SK-N-SH (cell line): ENCODE measurements around the gene TLN1. TPM values are rescaled to one million over a fixed set of nuclear protein-coding genes. Genes with fewer than 3 reads are reported as not detected.

Source experiments
- CTCF ChIA-PET: fragments of 300-600, 350-600 bp; formaldehyde crosslinking; extraction: SDS; loops from one replicate; lab custom pipeline; 2021; lab: Yijun Ruan, JAX
- POLR2A ChIA-PET: fragments of 350-600 bp; sonication (Branson Sonifier 250); formaldehyde crosslinking; extraction: SDS; loops from one replicate; lab custom pipeline; 2020; ENCODE audit warnings: antibody characterized with exemption, inconsistent platforms; lab: Yijun Ruan, JAX
- DNase-seq: peaks from one replicate; pipeline ENCODE4 v3.0.0; 2012
- H2AFZ ChIP-seq: fragments of 200-600 bp; sonication (generic); 2 replicates; pipeline ENCODE4 v1.8.1; 2016; ENCODE audit warnings: antibody characterized with exemption, mild to moderate bottlenecking, low read depth
- H3F3A ChIP-seq: fragments of 200-600 bp; sonication (generic); replicated peaks from 2 replicates; pipeline ENCODE3; 2016; ENCODE audit warnings: antibody characterized with exemption, mild to moderate bottlenecking; ENCODE audit not compliant: insufficient read depth
- H3K27ac ChIP-seq, 2 experiments: fragments of 200-500 bp in 1 of 2; fragments of 200-600 bp in 1 of 2; sonication (Bioruptor generic) in 1 of 2; sonication (generic), shearing (Covaris generic) in 1 of 2; 2 replicates each; pipeline versions ENCODE4 v1.5.1 to v1.6.1; 2014 to 2016; ENCODE audit warnings: low read depth in 2 of 2, inconsistent platforms in 1 of 2, low read length in 1 of 2, mild to moderate bottlenecking in 1 of 2, mixed read lengths in 1 of 2
- H3K27me3 ChIP-seq: fragments of 200-600 bp; sonication (generic), shearing (Covaris generic); 2 replicates; pipeline ENCODE4 v1.6.1; 2016; ENCODE audit warnings: mixed run types; ENCODE audit not compliant: insufficient read depth
- H3K36me3 ChIP-seq, 2 experiments: fragments of 200-500 bp in 1 of 2; fragments of 200-600 bp in 1 of 2; sonication (Bioruptor generic) in 1 of 2; sonication (generic) in 1 of 2; replicated peaks in 1 of 2; 2 replicates each; pipeline versions ENCODE3 to v1.5.1; 2014 to 2016; ENCODE audit warnings: low read length in 1 of 2, mild to moderate bottlenecking in 1 of 2; ENCODE audit not compliant: insufficient read depth in 2 of 2, control insufficient read depth in 1 of 2
- H3K4me1 ChIP-seq, 2 experiments: fragments of 200-500 bp in 1 of 2; fragments of 200-600 bp in 1 of 2; sonication (Bioruptor generic) in 1 of 2; sonication (generic), shearing (Covaris generic) in 1 of 2; 2 replicates each; pipeline versions ENCODE4 v1.5.1 to v1.6.1; 2014 to 2016; ENCODE audit warnings: low read depth in 1 of 2, low read length in 1 of 2, mixed run types in 1 of 2; ENCODE audit not compliant: insufficient read depth in 2 of 2, control insufficient read depth in 1 of 2
- H3K4me2 ChIP-seq: fragments of 200-600 bp; sonication (generic), shearing (Covaris generic); 2 replicates; pipeline ENCODE4 v1.6.1; 2017; ENCODE audit warnings: mixed run types
- H3K4me3 ChIP-seq, 2 experiments: fragments of 200-500 bp in 1 of 2; fragments of 200-600 bp in 1 of 2; sonication (Bioruptor generic) in 1 of 2; sonication (generic), shearing (Covaris generic) in 1 of 2; 2 replicates each; pipeline versions ENCODE4 v1.5.1 to v1.8.1; 2014 to 2016; ENCODE audit warnings: low read depth in 2 of 2, inconsistent platforms in 1 of 2, low read length in 1 of 2, mild to moderate bottlenecking in 1 of 2, mixed read lengths in 1 of 2, moderate library complexity in 1 of 2
- H3K79me2 ChIP-seq: fragments of 200-600 bp; sonication (generic); 2 replicates; pipeline ENCODE4 v1.8.1; 2017; ENCODE audit warnings: mild to moderate bottlenecking; ENCODE audit not compliant: insufficient read depth
- H3K9ac ChIP-seq: fragments of 200-600 bp; sonication (generic); 2 replicates; pipeline ENCODE4 v1.6.1; 2017; ENCODE audit warnings: mixed run types
- H3K9me2 ChIP-seq: fragments of 200-600 bp; sonication (generic); 2 replicates; pipeline ENCODE4 v1.6.1; 2017; ENCODE audit warnings: mixed run types
- H3K9me3 ChIP-seq: fragments of 200-600 bp; sonication (generic); 2 replicates; pipeline ENCODE4 v1.6.1; 2017; ENCODE audit warnings: mixed run types, mild to moderate bottlenecking, moderate library complexity
- H4K20me1 ChIP-seq: fragments of 200-600 bp; sonication (generic); 2 replicates; pipeline ENCODE4 v1.6.1; 2017; ENCODE audit warnings: mild to moderate bottlenecking, mixed run types; ENCODE audit not compliant: insufficient read depth
- CHD2 ChIP-seq: fragments of 150-350 bp; IDR thresholded peaks from 2 replicates; pipeline ENCODE4 v1.6.1; 2018; ENCODE audit warnings: low read length; ENCODE audit not compliant: partially characterized antibody
- ELF1 ChIP-seq: IDR thresholded peaks from 2 replicates; pipeline ENCODE4 v1.4.0; 2012
- EP300 ChIP-seq, 2 experiments: IDR thresholded peaks; 2 replicates each; pipeline versions ENCODE4 v1.4.0 to v1.6.1; 2012; ENCODE audit warnings: borderline replicate concordance in 1 of 2, low read depth in 1 of 2, low read length in 1 of 2
- EZH2phosphoT487 ChIP-seq: fragments of 200-600 bp; sonication (generic); IDR thresholded peaks from 2 replicates; pipeline ENCODE4 v1.6.1; 2017; ENCODE audit warnings: low read depth, mixed run types, mild to moderate bottlenecking, antibody characterized with exemption, moderate library complexity, borderline replicate concordance
- GABPA ChIP-seq: IDR thresholded peaks from 2 replicates; pipeline ENCODE4 v1.4.0; 2012; ENCODE audit warnings: low read depth, mild to moderate bottlenecking
- IRF3 ChIP-seq: fragments of 150-350 bp; IDR thresholded peaks from 2 replicates; pipeline ENCODE4 v1.6.1; 2016; ENCODE audit warnings: mild to moderate bottlenecking, low read depth, low read length
- JUND ChIP-seq: IDR thresholded peaks from 2 replicates; pipeline ENCODE4 v1.4.0; 2012
- MAX ChIP-seq: IDR thresholded peaks from 2 replicates; pipeline ENCODE4 v1.4.0; 2012; ENCODE audit warnings: low read depth
- MEF2A ChIP-seq: IDR thresholded peaks from 2 replicates; pipeline ENCODE4 v1.4.0; 2012; ENCODE audit warnings: low read depth, borderline replicate concordance
- NRF1 ChIP-seq: IDR thresholded peaks from 2 replicates; pipeline ENCODE4 v1.6.1; 2012; ENCODE audit warnings: low read depth, mild to moderate bottlenecking, low read length
- PBX3 ChIP-seq: IDR thresholded peaks from 2 replicates; pipeline ENCODE4; 2012
- POLR2AphosphoS5 ChIP-seq: IDR thresholded peaks from 2 replicates; pipeline ENCODE4 v1.6.1; 2012; ENCODE audit warnings: low read depth, low read length
- RAD21 ChIP-seq: IDR thresholded peaks from 2 replicates; pipeline ENCODE4 v1.6.1; 2012; ENCODE audit warnings: mild to moderate bottlenecking, low read length
- REST ChIP-seq: IDR thresholded peaks from 2 replicates; pipeline ENCODE4 v1.6.1; 2012; ENCODE audit warnings: mild to moderate bottlenecking, low read depth, low read length, moderate library complexity
- RFX5 ChIP-seq: IDR thresholded peaks from 2 replicates; pipeline ENCODE4 v1.6.1; 2012; ENCODE audit warnings: mild to moderate bottlenecking, improper control_type of control experiment, low read length
- RXRA ChIP-seq: IDR thresholded peaks from 2 replicates; pipeline ENCODE4 v1.4.0; 2012; ENCODE audit warnings: low read depth, mild to moderate bottlenecking, borderline replicate concordance
- SMC3 ChIP-seq: IDR thresholded peaks from 2 replicates; pipeline ENCODE4 v1.6.1; 2012; ENCODE audit warnings: low read depth, low read length, improper control_type of control experiment
- TAF1 ChIP-seq: IDR thresholded peaks from 2 replicates; pipeline ENCODE4 v1.6.1; 2012; ENCODE audit warnings: low read depth, mild to moderate bottlenecking, low read length, moderate library complexity, borderline replicate concordance
- TCF12 ChIP-seq: IDR thresholded peaks from 2 replicates; pipeline ENCODE4 v1.4.0; 2012
- TEAD4 ChIP-seq: IDR thresholded peaks from 2 replicates; pipeline ENCODE4 v1.4.0; 2012; ENCODE audit warnings: mild to moderate bottlenecking, borderline replicate concordance; ENCODE audit not compliant: insufficient read depth
- USF1 ChIP-seq: IDR thresholded peaks from 2 replicates; pipeline ENCODE4 v1.4.0; 2012; ENCODE audit warnings: low read depth, borderline replicate concordance
- YY1 ChIP-seq: IDR thresholded peaks from 2 replicates; pipeline ENCODE4 v1.4.0; 2012; ENCODE audit warnings: low read depth, mild to moderate bottlenecking
- ZBTB33 ChIP-seq: IDR thresholded peaks from 2 replicates; pipeline ENCODE4 v1.4.0; 2012; ENCODE audit warnings: low read depth, borderline replicate concordance
- WGBS: methylation state at CpG from one replicate; pipeline ENCODE4 v1.1.6; 2017; ENCODE audit warnings: low lambda C conversion rate; 5-methylcytosine and 5-hydroxymethylcytosine counted together
- polyA plus RNA-seq, 3 experiments: library from polyadenylated mRNA; depleted of rRNA; stranded (reverse); fragments of >200 nt; gene quantifications; 2 replicates each; pipeline ENCODE4 v1.2.3, GENCODE V29; 2012

The TLN1 gene
- polyA plus RNA-seq, 1 of the 3 experiments (the other 2 are of a cell fraction), result 115 TPM

- peak overlapping the region; percentile 62 for H3K9ac ChIP-seq
- TF ChIP-seq ELF1 (no peak), SMC3 (no peak), JUND (peak; percentile 5; the same call in 1 of the 2 replicates), MEF2A (peak; percentile 69; the same call in 1 of the 2 replicates), USF1 (no peak), REST (0 out of 2 replicates have a peak, but pooled peaks have one; percentile 43), PBX3 (peak; percentile 66), CHD2 (no peak), GABPA (no peak), TAF1 (peak; percentile 59; the same call in 1 of the 2 replicates), RFX5 (no peak), MAX (0 out of 2 replicates have a peak, but pooled peaks have one; percentile 7), IRF3 (no peak), YY1 (no peak; the same call in 1 of the 2 replicates), EP300 (IDR thresholded peaks at IDR 0.05; ENCODE audit: borderline replicate concordance in 1 of 2, low read depth in 1 of 2, low read length in 1 of 2) (peak in 1 of 2 experiments; percentile 46; a peak in 1 of 4 replicates), TCF12 (no peak), POLR2AphosphoS5 (peak; percentile 74), TEAD4 (peak; percentile 80; the same call in 1 of the 2 replicates), RAD21 (no peak), EZH2phosphoT487 (no peak), NRF1 (no peak), ZBTB33 (no peak), RXRA (peak; percentile 69; the same call in 1 of the 2 replicates)
Measured at GRCh38 chr9:35728041-35728971, 3.7 kb downstream of the TLN1 start.

More at GRCh38 chr9:35728041-35728971, 3.7 kb downstream of the TLN1 start:
- Histone ChIP-seq H3K36me3 (peaks cover 26 to 29% of the 10 kb centered on the region in 2 experiments), H3K9me3 (no peaks in the 10 kb centered on the region), H3K27ac (peak overlapping the region; percentile 68 to 94), H3K4me1 (peaks cover 27 to 41% of the 10 kb centered on the region in 2 experiments), H3K27me3 (no peaks in the 10 kb centered on the region), H3K4me3 (peak overlapping the region; percentile 25 to 96; a peak in 3 of 4 replicates), H4K20me1 (peaks cover 18% of the 10 kb centered on the region), H2AFZ (no peak overlapping the region), H3K9me2 (no peaks in the 10 kb centered on the region), H3F3A (peaks cover 36% of the 10 kb centered on the region), H3K4me2 (peak overlapping the region; percentile 91), H3K79me2 (peaks cover 89% of the 10 kb centered on the region)
- DNase-seq, result no peak
- POLR2A ChIA-PET, result interaction anchor here (1.2 to 1.3 kb wide), 2 partner anchors 14 to 28 kb away, joined by 3 read pairs; no protein-coding TSS in a partner anchor
- WGBS, result 19% methylated on average over 10 of the region's 10 CpGs
- CTCF ChIA-PET, result interaction anchor here (0.7 to 9.7 kb wide), 18 partner anchors 8 to 154 kb away, joined by 3 to 103 read pairs (median 4); partner anchors contain the start of genes CA9, CCDC107, GBA2 and RGP1
